ENCODE results near the gene CNIH3.

DNA sequence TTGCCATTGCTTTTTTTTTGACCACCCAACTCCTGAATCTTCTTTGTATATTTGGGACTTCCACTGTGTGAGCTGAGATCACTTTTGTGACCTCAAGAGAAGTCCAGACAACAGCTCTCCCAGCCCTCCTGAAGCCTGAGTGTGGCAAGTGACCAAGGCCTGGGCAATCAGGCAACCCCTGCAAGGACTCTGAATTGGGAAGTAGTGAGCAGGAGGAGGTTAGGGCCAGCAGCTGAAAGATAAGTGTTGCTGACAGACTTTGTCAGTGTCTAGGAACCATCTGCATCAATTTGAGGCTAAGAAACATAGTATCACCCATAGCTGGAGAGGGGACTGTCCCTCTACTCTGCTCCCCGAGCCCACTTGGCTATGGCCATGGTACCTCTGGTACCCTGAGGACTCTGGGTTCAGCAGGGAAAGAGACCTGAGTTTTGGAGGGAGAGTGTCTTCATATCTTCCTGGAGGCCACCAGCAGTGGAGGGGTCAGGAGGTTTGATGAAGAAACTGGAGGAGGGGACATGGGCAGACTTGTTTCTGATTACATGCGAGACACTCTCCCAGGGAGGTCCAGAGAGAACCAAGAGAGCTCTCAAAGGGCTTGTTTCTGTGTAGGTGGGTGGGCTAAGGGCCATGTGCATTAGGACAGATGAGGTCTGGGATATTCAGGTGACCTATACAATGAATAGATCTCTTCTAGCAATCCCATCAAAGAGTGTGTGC lies 166.3 kb downstream of the CNIH3 start:
- TF ChIP-seq, protein P1, sequence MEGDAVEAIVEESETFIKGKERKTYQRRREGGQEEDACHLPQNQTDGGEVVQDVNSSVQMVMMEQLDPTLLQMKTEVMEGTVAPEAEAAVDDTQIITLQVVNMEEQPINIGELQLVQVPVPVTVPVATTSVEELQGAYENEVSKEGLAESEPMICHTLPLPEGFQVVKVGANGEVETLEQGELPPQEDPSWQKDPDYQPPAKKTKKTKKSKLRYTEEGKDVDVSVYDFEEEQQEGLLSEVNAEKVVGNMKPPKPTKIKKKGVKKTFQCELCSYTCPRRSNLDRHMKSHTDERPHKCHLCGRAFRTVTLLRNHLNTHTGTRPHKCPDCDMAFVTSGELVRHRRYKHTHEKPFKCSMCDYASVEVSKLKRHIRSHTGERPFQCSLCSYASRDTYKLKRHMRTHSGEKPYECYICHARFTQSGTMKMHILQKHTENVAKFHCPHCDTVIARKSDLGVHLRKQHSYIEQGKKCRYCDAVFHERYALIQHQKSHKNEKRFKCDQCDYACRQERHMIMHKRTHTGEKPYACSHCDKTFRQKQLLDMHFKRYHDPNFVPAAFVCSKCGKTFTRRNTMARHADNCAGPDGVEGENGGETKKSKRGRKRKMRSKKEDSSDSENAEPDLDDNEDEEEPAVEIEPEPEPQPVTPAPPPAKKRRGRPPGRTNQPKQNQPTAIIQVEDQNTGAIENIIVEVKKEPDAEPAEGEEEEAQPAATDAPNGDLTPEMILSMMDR (IDR thresholded peaks at IDR 0.05; ENCODE audit: extremely low read depth in 1 of 2, insufficient read depth in 1 of 2, low read depth in 1 of 2, low read length in 2 of 2) = no peak
- TF ChIP-seq POLR2A (IDR thresholded peaks at IDR 0.05; ENCODE audit: low read depth, low read length) (no peak), POLR2AphosphoS5 (IDR thresholded peaks at IDR 0.05; ENCODE audit: insufficient read depth, low read depth, low read length) (no peak), MYC (IDR thresholded peaks at IDR 0.05; ENCODE audit: low read depth, low read length) (no peak), EZH2 (IDR thresholded peaks at IDR 0.05; ENCODE audit: borderline replicate concordance, low read depth, low read length, severe bottlenecking) (no peak), FOS (IDR thresholded peaks at IDR 0.05; ENCODE audit: borderline replicate concordance, insufficient read depth, low read length) (no peak), GATA2 (IDR thresholded peaks at IDR 0.05; ENCODE audit: insufficient read depth, insufficient read length, low read depth, low read length) (no peak), JUN (IDR thresholded peaks at IDR 0.05; ENCODE audit: borderline replicate concordance, insufficient read depth, insufficient read length, low read depth) (no peak)
- TF ChIP-seq, protein P2, sequence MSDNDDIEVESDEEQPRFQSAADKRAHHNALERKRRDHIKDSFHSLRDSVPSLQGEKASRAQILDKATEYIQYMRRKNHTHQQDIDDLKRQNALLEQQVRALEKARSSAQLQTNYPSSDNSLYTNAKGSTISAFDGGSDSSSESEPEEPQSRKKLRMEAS (IDR thresholded peaks at IDR 0.05; ENCODE audit: insufficient read depth, insufficient read length) = no peak

All from endothelial cell of umbilical vein (primary cell).